Ureter (tissue), 1 donor: Measurements from ENCODE around the gene BPIFB4. TPM values are rescaled to one million over a fixed set of nuclear protein-coding genes. Genes with fewer than 3 reads are reported as not detected.

Source experiments
- total RNA-seq: library from RNA; stranded (reverse); gene quantifications from one replicate; pipeline ENCODE4 v1.2.4, GENCODE V29; 2023
- donor health status: DM: yes; HTN: yes; CAD: no.

The BPIFB4 gene
- total RNA-seq, 1 donor from 2014 or later = not detected

Other genes with a start within 250 kb of the BPIFB4 start
- 1.0 TPM for gene EFCAB8, start 220.7 kb upstream of the BPIFB4 start, total RNA-seq
- not detected for gene SUN5, start 75.2 kb upstream of the BPIFB4 start, total RNA-seq
- not detected for gene BPIFB2, start 71.9 kb upstream of the BPIFB4 start, total RNA-seq
- not detected for gene BPIFB6, start 48.0 kb upstream of the BPIFB4 start, total RNA-seq
- not detected for gene BPIFB3, start 25.7 kb upstream of the BPIFB4 start, total RNA-seq
- gene BPIFA2, start 88.5 kb downstream of the BPIFB4 start, total RNA-seq = not detected
- gene BPIFA3, start 137.7 kb downstream of the BPIFB4 start, total RNA-seq = not detected
- gene BPIFA1, start 156.4 kb downstream of the BPIFB4 start, total RNA-seq = not detected
- 0.65 TPM for gene BPIFB1, start 203.6 kb downstream of the BPIFB4 start, total RNA-seq